22Rv1 (cell line): ENCODE results near the gene COL6A2.
"Not testable (repeated sequence)": the region's sequence is repeated elsewhere in the genome, so short reads cannot be mapped to it uniquely, and the experiment has no call there.

ENCODE experiments used
- H3K27ac ChIP-seq: fragments of 450-650 bp; 2 replicates; pipeline ENCODE4 v1.5.1; 2017
- CTCF ChIP-seq: fragments of 450-650 bp; IDR thresholded peaks from 2 replicates; pipeline ENCODE4 v1.5.1; 2017; ENCODE audit warnings: mild to moderate bottlenecking
- ZFX ChIP-seq: fragments of 450-650 bp; IDR thresholded peaks from 2 replicates; pipeline ENCODE4 v1.6.1; 2017; ENCODE audit warnings: antibody characterized with exemption, borderline replicate concordance

COL6A2 gene

GRCh38 chr21:46058431-46059145 is 39.3 kb upstream of the COL6A2 start:
- TF ChIP-seq ZFX (no peak), CTCF (no peak)
- H3K27ac ChIP-seq, result no peak overlapping the region

GRCh38 chr21:46059195-46059594 is 38.7 kb upstream of the COL6A2 start:
- no peak overlapping the region for H3K27ac ChIP-seq
- TF ChIP-seq ZFX, result no peak
- no peak for TF ChIP-seq CTCF

GRCh38 chr21:46059711-46060455 is 38.0 kb upstream of the COL6A2 start:
- not testable (repeated sequence) for H3K27ac ChIP-seq

- TF ChIP-seq CTCF, result no peak
- no peak for TF ChIP-seq ZFX
- H3K27ac ChIP-seq, result no peak overlapping the region
Observed at GRCh38 chr21:46060596-46061061, 37.3 kb upstream of the COL6A2 start.

- no peak overlapping the region for H3K27ac ChIP-seq
- no peak for TF ChIP-seq ZFX
- TF ChIP-seq CTCF, result no peak
Observed at GRCh38 chr21:46061063-46061462, 36.8 kb upstream of the COL6A2 start.

- no peak for TF ChIP-seq CTCF
- H3K27ac ChIP-seq, result no peak overlapping the region
Observed at GRCh38 chr21:46061518-46061917, 36.4 kb upstream of the COL6A2 start.

- no peak for TF ChIP-seq CTCF
- TF ChIP-seq ZFX, result no peak
- no peak overlapping the region for H3K27ac ChIP-seq
Observed at GRCh38 chr21:46061950-46062349, 36.0 kb upstream of the COL6A2 start.
